Natural killer cell (primary cell): ENCODE measurements around the gene SH3GL3. TPM values are rescaled to one million over a fixed set of nuclear protein-coding genes. Genes with fewer than 3 reads are reported as not detected.

Experiments used
- ATAC-seq, 3 donors: fragments of 150-1000 bp in 2 of 3; fragments of 200-7000 bp in 1 of 3; cut with Tn5 transposase; 1 replicate in 1 of 3; 2 replicates in 2 of 3; pipeline ENCODE4 v1.10.0; 2021; ENCODE audit warnings: mild to moderate bottlenecking in 2 of 3, moderate library complexity in 2 of 3
- DNase-seq, 2 donors: peaks; one replicate each; pipeline versions ENCODE4 v3.0.0 to v3.0.0-alpha.2; 2013 to 2021; ENCODE audit warnings: mixed read lengths in 1 of 2
- H3K27ac ChIP-seq: one replicate; pipeline ENCODE4 v1.5.1; 2013; ENCODE audit warnings: mild to moderate bottlenecking, low read length
- H3K27me3 ChIP-seq: one replicate; pipeline ENCODE4 v1.6.1; 2013; ENCODE audit warnings: low read length; ENCODE audit not compliant: control insufficient read depth, insufficient read depth
- H3K36me3 ChIP-seq: one replicate; pipeline ENCODE4 v1.6.1; 2013; ENCODE audit warnings: low read length; ENCODE audit not compliant: control insufficient read depth, insufficient read depth
- H3K4me1 ChIP-seq: one replicate; pipeline ENCODE4 v1.6.1; 2013; ENCODE audit warnings: low read length; ENCODE audit not compliant: control insufficient read depth, insufficient read depth
- H3K4me3 ChIP-seq: one replicate; pipeline ENCODE4 v1.5.1; 2013; ENCODE audit warnings: low read length
- H3K9me3 ChIP-seq: one replicate; pipeline ENCODE4 v1.6.1; 2013; ENCODE audit warnings: low read length; ENCODE audit not compliant: control insufficient read depth, insufficient read depth
- H3K27ac Mint-ChIP-seq, 2 donors: one replicate each; pipeline ENCODE4 v1.8.0; 2022; ENCODE audit warnings: mild to moderate bottlenecking in 2 of 2, mixed read lengths in 2 of 2, moderate library complexity in 1 of 2
- H3K27me3 Mint-ChIP-seq, 2 donors: one replicate each; pipeline ENCODE4 v1.8.0; 2022; ENCODE audit warnings: low read depth in 2 of 2, mixed read lengths in 2 of 2
- H3K36me3 Mint-ChIP-seq: one replicate; pipeline ENCODE4 v1.8.0; 2022; ENCODE audit warnings: mixed read lengths
- H3K4me1 Mint-ChIP-seq, 2 donors: one replicate each; pipeline ENCODE4 v1.8.0; 2022; ENCODE audit warnings: mixed read lengths in 2 of 2
- H3K4me3 Mint-ChIP-seq: one replicate; pipeline ENCODE4 v1.8.0; 2022; ENCODE audit warnings: mild to moderate bottlenecking, moderate library complexity, mixed read lengths
- H3K9me3 Mint-ChIP-seq, 2 donors: one replicate each; pipeline ENCODE4 v1.8.0; 2022; ENCODE audit warnings: mixed read lengths in 2 of 2
- CTCF ChIP-seq: fragments of 200-600 bp; IDR thresholded peaks from one replicate; pipeline ENCODE4 v1.8.0; 2022; ENCODE audit warnings: antibody characterized with exemption
- whole genome bisulfite sequencing: methylation state at CpG from one replicate; pipeline ENCODE4 v1.1.7; 2013; ENCODE audit warnings: missing lambda C conversion rate; ENCODE audit not compliant: insufficient coverage; 5-methylcytosine and 5-hydroxymethylcytosine counted together
- intact Hi-C: fragments of 100-400 bp; cut with micrococcal nuclease; formaldehyde crosslinking; loops from one replicate; pipeline ENCODE4 v1.14.2; 2022
- total RNA-seq, 4 donors: library from RNA; stranded (reverse); fragments of 120-200 nt in 1 of 4; gene quantifications; one replicate each; pipeline versions ENCODE4 v1.2.3 to v1.2.4, GENCODE V29; 2013 to 2022

SH3GL3 gene
- total RNA-seq, 3 donors from 2014 or later (not counting 1 experiment from before 2014, with no cell fraction given) = not detected

- H3K9me3 ChIP-seq = no peaks in the 10 kb centered on the region
- H3K4me3 ChIP-seq = no peak overlapping the region
- TF ChIP-seq CTCF = no peak
- H3K36me3 ChIP-seq = no peaks in the 10 kb centered on the region
- H3K4me1 ChIP-seq = peaks cover 16% of the 10 kb centered on the region
- Mint-ChIP-seq H3K27ac (no peak overlapping the region), H3K9me3 (no peaks in the 10 kb centered on the region), H3K36me3 (no peaks in the 10 kb centered on the region), H3K4me1 (peaks cover 5 to 11% of the 10 kb centered on the region in 2 donors), H3K27me3 (peaks cover 30 to 60% of the 10 kb centered on the region in 2 donors), H3K4me3 (no peak overlapping the region)
- intact Hi-C loops = no loop called here
- ATAC-seq (no peak), DNase-seq (no peak)
- no peak overlapping the region for H3K27ac ChIP-seq
- H3K27me3 ChIP-seq = peaks cover 3% of the 10 kb centered on the region
These were observed 2.2 kb upstream of the SH3GL3 start for GRCh38 chr15:83444936-83445335.

GRCh38 chr15:83445643-83446042, 1.5 kb upstream of the SH3GL3 start:
- no peak for ATAC-seq
- Histone ChIP-seq H3K36me3 (no peaks in the 10 kb centered on the region), H3K27me3 (peaks cover 3% of the 10 kb centered on the region), H3K27ac (no peak overlapping the region), H3K4me3 (no peak overlapping the region), H3K9me3 (no peaks in the 10 kb centered on the region), H3K4me1 (peaks cover 16% of the 10 kb centered on the region)
- 5% methylated on average over 4 of the region's 5 CpGs for WGBS
- TF ChIP-seq CTCF = no peak
- H3K4me1 Mint-ChIP-seq = peaks cover 5 to 11% of the 10 kb centered on the region in 2 donors
- peaks cover 34 to 60% of the 10 kb centered on the region in 2 donors for H3K27me3 Mint-ChIP-seq
- no peaks in the 10 kb centered on the region for H3K9me3 Mint-ChIP-seq
- no peaks in the 10 kb centered on the region for H3K36me3 Mint-ChIP-seq
- H3K4me3 Mint-ChIP-seq = no peak overlapping the region
- H3K27ac Mint-ChIP-seq = no peak overlapping the region
- intact Hi-C loops = no loop called here
- DNase-seq = no peak

GRCh38 chr15:83446417-83446816, 724 bp upstream of the SH3GL3 start:
- Histone ChIP-seq H3K27me3 (peaks cover 3% of the 10 kb centered on the region), H3K27ac (no peak overlapping the region), H3K4me1 (peaks cover 16% of the 10 kb centered on the region), H3K36me3 (no peaks in the 10 kb centered on the region), H3K9me3 (no peaks in the 10 kb centered on the region), H3K4me3 (no peak overlapping the region)
- TF ChIP-seq CTCF = no peak
- WGBS = 80% methylated on average over 14 of the region's 14 CpGs
- H3K4me1 Mint-ChIP-seq = peaks cover 5 to 11% of the 10 kb centered on the region in 2 donors
- peaks cover 34 to 60% of the 10 kb centered on the region in 2 donors for H3K27me3 Mint-ChIP-seq
- DNase-seq (no peak), ATAC-seq (no peak)
- H3K36me3 Mint-ChIP-seq = no peaks in the 10 kb centered on the region
- intact Hi-C loops = no loop called here
- peak overlapping the region; percentile 87 for H3K4me3 Mint-ChIP-seq
- no peaks in the 10 kb centered on the region for H3K9me3 Mint-ChIP-seq
- peak overlapping the region in 1 of 2 donors; percentile 80 for H3K27ac Mint-ChIP-seq

- no peak for TF ChIP-seq CTCF
- no peak for ATAC-seq
- peaks cover 5 to 11% of the 10 kb centered on the region in 2 donors for H3K4me1 Mint-ChIP-seq
- no peaks in the 10 kb centered on the region for H3K36me3 Mint-ChIP-seq
- no peak overlapping the region for H3K4me3 ChIP-seq
- no peak overlapping the region for H3K27ac ChIP-seq
- peaks cover 3% of the 10 kb centered on the region for H3K27me3 ChIP-seq
- H3K27ac Mint-ChIP-seq = no peak overlapping the region
- peaks cover 16% of the 10 kb centered on the region for H3K4me1 ChIP-seq
- no peaks in the 10 kb centered on the region for H3K9me3 ChIP-seq
- peaks cover 34 to 48% of the 10 kb centered on the region in 2 donors for H3K27me3 Mint-ChIP-seq
- 59% methylated on average over 3 of the region's 3 CpGs for WGBS
- no peaks in the 10 kb centered on the region for H3K9me3 Mint-ChIP-seq
- no peaks in the 10 kb centered on the region for H3K36me3 ChIP-seq
- intact Hi-C loops = no loop called here
- no peak overlapping the region for H3K4me3 Mint-ChIP-seq
- DNase-seq = no peak
These were observed 2.1 kb downstream of the SH3GL3 start for GRCh38 chr15:83449250-83449671.
